ENCODE results near the gene STPG4.

- TF ChIP-seq CTCF (IDR thresholded peaks at IDR 0.05), result no peak
- no peak for TF ChIP-seq EP300 (IDR thresholded peaks at IDR 0.05)
- TF ChIP-seq POLR2A (IDR thresholded peaks at IDR 0.05), result no peak
Observed at GRCh38 chr2:47098953-47099352, 56.2 kb downstream of the STPG4 start.

Data from tibial nerve (tissue), 4 donors.